B cell (primary cell): ENCODE measurements around the gene PLCD3. TPM values are rescaled to one million over a fixed set of nuclear protein-coding genes. Genes with fewer than 3 reads are reported as not detected.

Experiments
- ATAC-seq: fragments of 200-7000 bp; cut with Tn5 transposase; one replicate; pipeline ENCODE4 v1.10.0; 2021; ENCODE audit warnings: low read depth, mild to moderate bottlenecking, moderate number of reproducible peaks, moderate library complexity
- CTCF ChIA-PET: fragments of 350-600 bp; sonication (Branson Sonifier 250); formaldehyde crosslinking; loops from one replicate; lab custom pipeline; 2021; ENCODE audit warnings: antibody characterized with exemption, inconsistent platforms; lab: Charles Lee
- POLR2A ChIA-PET: fragments of 350-600 bp; sonication (Branson Sonifier 250); formaldehyde crosslinking; loops from one replicate; lab custom pipeline; 2021; ENCODE audit warnings: antibody characterized with exemption; lab: Charles Lee
- DNase-seq: peaks from one replicate; pipeline ENCODE4 v3.0.0; 2013
- H2AFZ ChIP-seq: 2 replicates; pipeline ENCODE4 v1.6.1; 2012; ENCODE audit warnings: mild to moderate bottlenecking, low read depth, low read length; ENCODE audit not compliant: insufficient read depth, poor library complexity, severe bottlenecking
- H3K27ac ChIP-seq, 2 donors: 1 replicate in 1 of 2; 2 replicates in 1 of 2; pipeline ENCODE4 v1.5.1; 2012 to 2013; ENCODE audit warnings: low read length in 2 of 2, mild to moderate bottlenecking in 2 of 2, moderate library complexity in 1 of 2
- H3K27me3 ChIP-seq, 4 experiments: fragments of 200-600 bp in 1 of 4; sonication (generic) in 1 of 4; replicated peaks in 1 of 4; 1 replicate in 2 of 4; 2 replicates in 2 of 4; pipeline versions ENCODE4 v1.6.1 to v1.7.0; 2013 to 2016; ENCODE audit warnings: low read length in 3 of 4, mild to moderate bottlenecking in 2 of 4, mixed read lengths in 1 of 4, moderate library complexity in 1 of 4; ENCODE audit not compliant: insufficient read depth in 4 of 4, control insufficient read depth in 3 of 4; ENCODE audit errors: control extremely low read depth in 1 of 4
- H3K36me3 ChIP-seq, 2 experiments: replicated peaks in 1 of 2; 1 replicate in 1 of 2; 2 replicates in 1 of 2; pipeline versions ENCODE4 v1.6.1 to v1.7.1; 2013; ENCODE audit warnings: low read length in 1 of 2; ENCODE audit not compliant: insufficient read depth in 2 of 2, control insufficient read depth in 1 of 2; ENCODE audit errors: control extremely low read depth in 1 of 2, extremely low read depth in 1 of 2
- H3K4me1 ChIP-seq, 2 donors: fragments of 200-600 bp in 1 of 2; sonication (generic) in 1 of 2; 1 replicate in 1 of 2; 2 replicates in 1 of 2; pipeline versions ENCODE4 v1.5.1 to v1.6.1; 2013 to 2017; ENCODE audit warnings: low read length in 2 of 2; ENCODE audit not compliant: control insufficient read depth in 2 of 2, insufficient read depth in 2 of 2
- H3K4me2 ChIP-seq: replicated peaks from 2 replicates; pipeline ENCODE3; 2012; ENCODE audit warnings: mild to moderate bottlenecking, low read depth, low read length; ENCODE audit not compliant: poor library complexity, severe bottlenecking
- H3K4me3 ChIP-seq, 5 experiments: fragments of 200-600 bp in 1 of 5; sonication (generic) in 1 of 5; 1 replicate in 3 of 5; 2 replicates in 2 of 5; pipeline versions ENCODE4 v1.5.1 to v1.7.0; 2011 to 2016; ENCODE audit warnings: low read length in 4 of 5, mild to moderate bottlenecking in 4 of 5, low read depth in 2 of 5, control low read depth in 1 of 5, moderate library complexity in 1 of 5; ENCODE audit not compliant: insufficient read depth in 1 of 5; ENCODE audit errors: control extremely low read depth in 1 of 5, extremely low read depth in 1 of 5
- H3K79me2 ChIP-seq: fragments of 200-600 bp; sonication (generic); one replicate; pipeline ENCODE4 v1.6.0; 2016; ENCODE audit warnings: low read length; ENCODE audit not compliant: control insufficient read depth, insufficient read depth
- H3K9ac ChIP-seq: fragments of 200-600 bp; sonication (generic); 2 replicates; pipeline ENCODE4 v1.6.1; 2017; ENCODE audit warnings: mild to moderate bottlenecking, low read length, moderate library complexity
- H3K9me3 ChIP-seq, 3 donors: one replicate each; pipeline versions ENCODE4 v1.6.1 to v1.7.1; 2013; ENCODE audit warnings: low read length in 2 of 3; ENCODE audit not compliant: control insufficient read depth in 2 of 3, insufficient read depth in 1 of 3; ENCODE audit errors: control extremely low read depth in 1 of 3
- H4K20me1 ChIP-seq: 2 replicates; pipeline ENCODE4 v1.6.0; 2012; ENCODE audit warnings: mild to moderate bottlenecking, low read length; ENCODE audit not compliant: insufficient read depth, control insufficient read depth, poor library complexity, severe bottlenecking
- H3K27ac Mint-ChIP-seq: one replicate; pipeline ENCODE4 v1.8.0; 2021; ENCODE audit warnings: mixed read lengths
- H3K27me3 Mint-ChIP-seq: one replicate; pipeline ENCODE4 v1.8.0; 2021; ENCODE audit warnings: mixed read lengths
- H3K4me1 Mint-ChIP-seq: one replicate; pipeline ENCODE4 v1.8.0; 2021; ENCODE audit warnings: mixed read lengths
- H3K4me3 Mint-ChIP-seq: one replicate; pipeline ENCODE4 v1.8.0; 2021; ENCODE audit warnings: mixed read lengths
- H3K9me3 Mint-ChIP-seq: one replicate; pipeline ENCODE4 v1.8.0; 2022; ENCODE audit warnings: mixed read lengths; ENCODE audit not compliant: insufficient read depth
- CTCF ChIP-seq: fragments of 200-600 bp; IDR thresholded peaks from one replicate; pipeline ENCODE4 v1.8.0; 2022; ENCODE audit warnings: antibody characterized with exemption, mild to moderate bottlenecking
- EZH2 ChIP-seq: IDR thresholded peaks from 2 replicates; pipeline ENCODE4 v1.6.1; 2012; ENCODE audit warnings: borderline replicate concordance, low read depth, mild to moderate bottlenecking, moderate library complexity, low read length; ENCODE audit not compliant: insufficient read depth, poor library complexity, severe bottlenecking
- WGBS: methylation state at CpG from one replicate; pipeline ENCODE4 v1.1.5; 2013; ENCODE audit warnings: missing lambda C conversion rate; ENCODE audit not compliant: insufficient coverage; 5-methylcytosine and 5-hydroxymethylcytosine counted together
- intact Hi-C: fragments of 100-400 bp; cut with micrococcal nuclease; formaldehyde crosslinking; loops from one replicate; pipeline ENCODE4 v1.10.0; 2022
- polyA plus RNA-seq: library from polyadenylated mRNA; depleted of rRNA; stranded (reverse); fragments of >200 nt; gene quantifications from 2 replicates; pipeline ENCODE4 v1.2.3, GENCODE V29; 2012
- small RNA-seq: library from RNA; depleted of rRNA; stranded (forward); fragments of <200 nt; gene quantifications from one replicate; pipeline ENCODE3, GENCODE V24; 2012; ENCODE audit warnings: low replicate concordance, low read depth; ENCODE audit not compliant: insufficient read length
- total RNA-seq, 2 donors: library from RNA; stranded (reverse); fragments of 120-200 nt in 1 of 2; gene quantifications; 1 replicate in 1 of 2; 2 replicates in 1 of 2; pipeline versions ENCODE4 v1.2.3 to v1.2.4, GENCODE V29; 2013 to 2022

Gene PLCD3
- total and polyA plus RNA-seq, 2 donors (not counting 1 experiment from before 2014, with no cell fraction given): 0.54 to 2.2 TPM

DNA sequence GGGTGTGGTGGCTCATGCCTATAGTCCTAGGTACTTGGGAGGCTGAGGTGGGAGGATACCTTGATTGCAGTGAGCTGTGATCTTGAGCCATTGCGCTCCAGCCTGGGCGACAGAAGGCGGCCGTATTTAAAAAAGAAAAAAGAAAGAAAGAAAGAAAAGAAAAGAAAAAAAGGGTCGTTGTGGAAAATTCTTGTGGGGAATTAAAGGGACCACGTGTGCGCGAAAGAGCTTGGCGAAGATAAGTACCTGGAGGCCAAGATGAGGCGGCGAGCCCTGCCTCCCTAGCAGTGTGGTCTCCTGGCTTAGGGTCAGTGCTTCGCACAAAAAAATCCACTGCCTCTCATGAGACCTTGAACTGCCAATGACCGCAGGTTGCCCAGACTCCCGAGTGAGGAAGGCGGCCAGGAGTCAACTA is 71.9 kb downstream of the PLCD3 start:
- CTCF ChIA-PET: interaction anchor here (0.6 to 1.9 kb wide), 6 partner anchors 9 to 282 kb away, joined by 3 to 6 read pairs (median 4); partner anchors contain the start of genes ACBD4, DCAKD and HEXIM1
- Histone ChIP-seq H3K27ac (peak overlapping the region; percentile 75 to 89), H3K4me3 (peak overlapping the region; percentile 62 to 98 (median 96)), H3K4me2 (peak overlapping the region; percentile 89), H3K9ac (peak overlapping the region; percentile 89), H4K20me1 (peaks cover 33% of the 10 kb centered on the region), H2AFZ (peak overlapping the region; percentile 96), H3K9me3 (no peaks in the 10 kb centered on the region), H3K27me3 (no peaks in the 10 kb centered on the region), H3K4me1 (peaks cover 29 to 42% of the 10 kb centered on the region in 2 donors), H3K36me3 (no peaks in the 10 kb centered on the region), H3K79me2 (peaks cover 79% of the 10 kb centered on the region)
- WGBS: 23% methylated on average over 15 of the region's 15 CpGs
- peak overlapping the region; percentile 99 for H3K4me3 Mint-ChIP-seq
- ATAC-seq (no peak), DNase-seq (no peak)
- H3K27ac Mint-ChIP-seq: peak overlapping the region; percentile 100
- TF ChIP-seq CTCF (no peak), EZH2 (no peak)
- POLR2A ChIA-PET: interaction anchor here (0.5 to 1.9 kb wide), 6 partner anchors 8 to 556 kb away, joined by 3 to 9 read pairs (median 4); partner anchors contain the start of genes EFTUD2 and HEXIM2
- H3K9me3 Mint-ChIP-seq: no peaks in the 10 kb centered on the region
- H3K27me3 Mint-ChIP-seq: no peaks in the 10 kb centered on the region
- peaks cover 40% of the 10 kb centered on the region for H3K4me1 Mint-ChIP-seq
- intact Hi-C loops: loop anchor here (2.0 to 10.0 kb wide), 3 partner anchors 74 to 1134 kb away; partner anchors contain the start of genes ACBD4, FZD2 and KANSL1

Small RNAs within 50 kb of the gene (small RNA-seq; reads per million reads assigned to genes)
- gene MIR6784 (not detected), gene RF00019 (not detected)

Other genes with a start within 250 kb of the PLCD3 start
- gene EFTUD2, start 233.1 kb downstream of the PLCD3 start, total RNA-seq: 133 and 137 TPM in 2 replicates
- 43.2 and 64.4 TPM in 2 replicates for gene EFTUD2, start 233.1 kb downstream of the PLCD3 start, polyA plus RNA-seq
- gene GFAP, start 217.0 kb downstream of the PLCD3 start, total RNA-seq: not detected in 2 replicates
- not detected in 2 replicates for gene GFAP, start 217.0 kb downstream of the PLCD3 start, polyA plus RNA-seq
- 0.44 TPM in 1 of 2 replicates, not detected in the other for gene KIF18B, start 184.7 kb downstream of the PLCD3 start, total RNA-seq
- 0.36 and 0.48 TPM in 2 replicates for gene KIF18B, start 184.7 kb downstream of the PLCD3 start, polyA plus RNA-seq
- not detected in 2 replicates for gene C1QL1, start 164.2 kb downstream of the PLCD3 start, total RNA-seq
- gene C1QL1, start 164.2 kb downstream of the PLCD3 start, polyA plus RNA-seq: not detected in 2 replicates
- 20.6 and 22.9 TPM in 2 replicates for gene DCAKD, start 80.9 kb downstream of the PLCD3 start, total RNA-seq
- gene DCAKD, start 80.9 kb downstream of the PLCD3 start, polyA plus RNA-seq: 18.7 and 31.5 TPM in 2 replicates
- 123 and 134 TPM in 2 replicates for gene NMT1, start 71.2 kb downstream of the PLCD3 start, total RNA-seq
- gene NMT1, start 71.2 kb downstream of the PLCD3 start, polyA plus RNA-seq: 28.6 and 30.1 TPM in 2 replicates
- 39.4 and 43.6 TPM in 2 replicates for gene ACBD4, start 3.2 kb upstream of the PLCD3 start, total RNA-seq
- gene ACBD4, start 3.2 kb upstream of the PLCD3 start, polyA plus RNA-seq: 30.4 and 36.8 TPM in 2 replicates
- gene HEXIM1, start 16.0 kb upstream of the PLCD3 start, total RNA-seq: 48.9 and 49.6 TPM in 2 replicates
- gene HEXIM1, start 16.0 kb upstream of the PLCD3 start, polyA plus RNA-seq: 20.6 and 23.7 TPM in 2 replicates
- 7.1 and 10.0 TPM in 2 replicates for gene HEXIM2, start 29.4 kb upstream of the PLCD3 start, total RNA-seq
- 3.7 and 4.7 TPM in 2 replicates for gene HEXIM2, start 29.4 kb upstream of the PLCD3 start, polyA plus RNA-seq
- 634 and 663 TPM in 2 replicates for gene FMNL1, start 89.4 kb upstream of the PLCD3 start, total RNA-seq
- 386 and 478 TPM in 2 replicates for gene FMNL1, start 89.4 kb upstream of the PLCD3 start, polyA plus RNA-seq
- 0.27 and 0.52 TPM in 2 replicates for gene SPATA32, start 129.6 kb upstream of the PLCD3 start, total RNA-seq
- gene SPATA32, start 129.6 kb upstream of the PLCD3 start, polyA plus RNA-seq: 0.12 and 0.26 TPM in 2 replicates
- 82.5 and 84.1 TPM in 2 replicates for gene MAP3K14, start 184.5 kb upstream of the PLCD3 start, total RNA-seq
- 58.6 and 66.1 TPM in 2 replicates for gene MAP3K14, start 184.5 kb upstream of the PLCD3 start, polyA plus RNA-seq